ENCODE measurements around the gene LRRC56. TPM values are rescaled to one million over a fixed set of nuclear protein-coding genes. Genes with fewer than 3 reads are reported as not detected.

LRRC56 gene
- total RNA-seq, 2 donors from 2014 or later, result 1.9 to 9.1 TPM

- WGBS, result 78% methylated on average over 11 of the region's 11 CpGs
- intact Hi-C loops (cut with DNase I), result no loop called here
- no peak overlapping the region for H3K27ac ChIP-seq
- H3K4me1 ChIP-seq (replicated peaks), result no peaks in the 10 kb centered on the region
- no peak for DNase-seq (ENCODE audit: low spot score)
- no peak overlapping the region for H3K4me3 ChIP-seq
- TF ChIP-seq POLR2AphosphoS5 (IDR thresholded peaks at IDR 0.05) (no peak), POLR2A (IDR thresholded peaks at IDR 0.05) (no peak), CTCF (IDR thresholded peaks at IDR 0.05) (no peak)
- no peaks in the 10 kb centered on the region for H3K9me3 ChIP-seq
- H3K36me3 ChIP-seq, result peaks cover 9 to 31% of the 10 kb centered on the region in 2 donors
- no peaks in the 10 kb centered on the region for H3K27me3 ChIP-seq (replicated peaks; ENCODE audit: insufficient read depth)
Observed at GRCh38 chr11:590997-591396, 53.7 kb downstream of the LRRC56 start.

GRCh38 chr11:592501-592900, 55.2 kb downstream of the LRRC56 start:
- peaks cover 11 to 24% of the 10 kb centered on the region in 2 donors for H3K36me3 ChIP-seq
- intact Hi-C loops (cut with DNase I), result no loop called here
- WGBS, result 95% methylated on average over 22 of the region's 22 CpGs

GRCh38 chr11:592918-593317, 55.6 kb downstream of the LRRC56 start:
- H3K27me3 ChIP-seq (replicated peaks; ENCODE audit: insufficient read depth), result no peaks in the 10 kb centered on the region
- H3K9me3 ChIP-seq, result no peaks in the 10 kb centered on the region
- H3K4me1 ChIP-seq (replicated peaks), result no peaks in the 10 kb centered on the region
- peaks cover 11 to 21% of the 10 kb centered on the region in 2 donors for H3K36me3 ChIP-seq
- TF ChIP-seq CTCF (IDR thresholded peaks at IDR 0.05) (no peak), POLR2A (IDR thresholded peaks at IDR 0.05) (no peak), POLR2AphosphoS5 (IDR thresholded peaks at IDR 0.05) (no peak)
- H3K4me3 ChIP-seq, result no peak overlapping the region
- intact Hi-C loops (cut with DNase I), result no loop called here
- WGBS, result 89% methylated on average over 10 of the region's 10 CpGs
- no peak for DNase-seq (ENCODE audit: low spot score)
- H3K27ac ChIP-seq, result no peak overlapping the region

More at GRCh38 chr11:592501-592900, 55.2 kb downstream of the LRRC56 start:
- Histone ChIP-seq H3K27me3 (replicated peaks; ENCODE audit: insufficient read depth) (no peaks in the 10 kb centered on the region), H3K27ac (no peak overlapping the region), H3K4me3 (no peak overlapping the region), H3K9me3 (no peaks in the 10 kb centered on the region), H3K4me1 (replicated peaks) (no peaks in the 10 kb centered on the region)
- DNase-seq (ENCODE audit: low spot score), result no peak
- TF ChIP-seq CTCF (IDR thresholded peaks at IDR 0.05), result no peak
- TF ChIP-seq POLR2A (IDR thresholded peaks at IDR 0.05), result no peak
- no peak for TF ChIP-seq POLR2AphosphoS5 (IDR thresholded peaks at IDR 0.05)

GRCh38 chr11:593347-593746, 56.0 kb downstream of the LRRC56 start:
- no peaks in the 10 kb centered on the region for H3K4me1 ChIP-seq (replicated peaks)
- no peak for TF ChIP-seq POLR2A (IDR thresholded peaks at IDR 0.05)
- no peak for TF ChIP-seq POLR2AphosphoS5 (IDR thresholded peaks at IDR 0.05)
- no peak for TF ChIP-seq CTCF (IDR thresholded peaks at IDR 0.05)
- H3K27ac ChIP-seq, result no peak overlapping the region
- WGBS, result 86% methylated on average over 21 of the region's 21 CpGs
- H3K4me3 ChIP-seq, result no peak overlapping the region
- H3K27me3 ChIP-seq (replicated peaks; ENCODE audit: insufficient read depth), result no peaks in the 10 kb centered on the region
- DNase-seq (ENCODE audit: low spot score), result no peak
- peaks cover 12 to 25% of the 10 kb centered on the region in 2 donors for H3K36me3 ChIP-seq
- H3K9me3 ChIP-seq, result no peaks in the 10 kb centered on the region
- intact Hi-C loops (cut with DNase I), result no loop called here

GRCh38 chr11:595400-595799, 58.1 kb downstream of the LRRC56 start:
- Histone ChIP-seq H3K4me1 (replicated peaks) (no peaks in the 10 kb centered on the region), H3K9me3 (no peaks in the 10 kb centered on the region), H3K27me3 (replicated peaks; ENCODE audit: insufficient read depth) (no peaks in the 10 kb centered on the region), H3K36me3 (peaks cover 16 to 35% of the 10 kb centered on the region in 2 donors), H3K4me3 (no peak overlapping the region), H3K27ac (no peak overlapping the region)
- intact Hi-C loops (cut with DNase I), result no loop called here
- TF ChIP-seq POLR2AphosphoS5 (IDR thresholded peaks at IDR 0.05) (no peak), CTCF (IDR thresholded peaks at IDR 0.05) (no peak), POLR2A (IDR thresholded peaks at IDR 0.05) (no peak)
- no peak for DNase-seq (ENCODE audit: low spot score)
- 85% methylated on average over 8 of the region's 10 CpGs for WGBS
